ENCODE measurements around the gene VASH2.

VASH2 gene

DNA sequence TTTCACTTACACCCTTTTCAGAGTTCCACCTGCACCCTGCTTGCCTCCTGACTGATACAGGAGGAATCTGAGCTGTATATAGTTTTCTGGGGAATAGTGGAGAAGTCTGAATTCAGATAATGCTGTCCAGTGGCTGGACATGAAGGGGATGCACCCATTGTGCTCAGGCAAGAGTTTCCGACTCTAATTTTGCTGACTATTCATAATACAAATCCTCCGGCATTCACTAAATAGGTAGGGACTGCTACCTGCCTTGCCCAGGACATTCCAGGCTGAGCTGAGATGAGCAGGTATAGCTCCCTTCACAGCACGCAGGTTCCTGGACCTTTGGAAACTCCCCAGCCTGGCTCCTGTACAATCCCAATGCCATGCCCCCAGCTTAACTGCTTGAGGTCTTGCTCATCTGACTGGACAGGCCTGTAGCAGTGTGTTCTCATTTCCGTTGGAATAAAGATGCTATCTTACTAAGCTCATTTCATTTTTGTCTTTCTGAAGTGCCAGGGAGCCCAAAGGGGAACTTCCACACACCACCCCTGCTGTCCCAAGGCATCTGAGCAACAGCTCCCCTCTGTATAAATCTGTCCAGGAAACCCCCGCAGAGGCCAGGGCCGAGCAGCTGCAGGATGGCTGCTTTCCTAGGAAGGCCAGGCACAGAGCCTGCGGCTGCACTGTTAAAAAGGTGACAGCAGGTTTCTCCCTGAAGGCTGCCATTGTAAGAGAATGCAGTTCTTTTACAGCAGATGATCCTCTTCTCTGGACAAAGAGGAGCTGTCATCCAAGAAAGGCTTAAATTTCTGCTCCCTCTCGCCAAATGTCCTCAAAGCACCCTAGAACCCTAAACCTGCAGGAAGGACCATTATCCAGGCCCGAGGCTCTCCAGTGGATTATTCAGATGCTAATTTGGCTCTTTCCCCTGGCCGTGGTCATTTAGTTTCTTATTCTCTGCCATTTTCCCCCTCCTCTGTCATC, 21.7 kb upstream of the VASH2 start:
- DNase-seq: no peak

DNA sequence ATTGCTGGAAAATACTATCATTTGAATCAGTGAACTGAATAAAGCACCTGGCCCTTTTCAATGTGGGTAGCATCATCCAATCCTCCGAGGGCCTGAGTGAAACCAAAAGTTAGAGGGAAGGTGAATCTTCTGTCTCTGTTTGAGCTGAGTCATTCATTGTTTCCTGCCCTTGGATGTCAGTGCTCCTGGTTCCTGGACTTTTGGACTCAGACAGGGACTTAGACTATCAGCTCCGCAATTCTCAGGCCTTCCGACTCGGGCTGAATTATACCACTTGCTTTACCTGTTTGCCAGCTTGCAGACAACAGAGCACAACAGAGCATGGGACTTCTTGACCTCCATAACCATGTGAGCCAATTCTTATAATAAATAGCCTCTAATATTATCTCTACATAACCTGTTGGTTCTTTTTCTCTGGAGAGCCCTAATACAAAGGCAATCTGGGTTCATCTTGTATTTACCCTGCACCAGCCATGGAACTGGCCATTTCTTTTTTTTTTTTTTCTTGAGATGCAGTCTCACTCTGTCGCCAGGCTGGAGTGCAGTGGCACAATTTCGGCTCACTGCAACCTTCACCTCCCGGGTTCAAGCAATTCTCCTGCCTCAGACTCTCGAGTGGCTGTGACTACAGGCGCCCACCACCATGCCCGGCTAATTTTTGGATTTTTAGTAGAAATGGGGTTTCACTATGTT, 19.2 kb upstream of the VASH2 start:
- DNase-seq: no peak

DNA sequence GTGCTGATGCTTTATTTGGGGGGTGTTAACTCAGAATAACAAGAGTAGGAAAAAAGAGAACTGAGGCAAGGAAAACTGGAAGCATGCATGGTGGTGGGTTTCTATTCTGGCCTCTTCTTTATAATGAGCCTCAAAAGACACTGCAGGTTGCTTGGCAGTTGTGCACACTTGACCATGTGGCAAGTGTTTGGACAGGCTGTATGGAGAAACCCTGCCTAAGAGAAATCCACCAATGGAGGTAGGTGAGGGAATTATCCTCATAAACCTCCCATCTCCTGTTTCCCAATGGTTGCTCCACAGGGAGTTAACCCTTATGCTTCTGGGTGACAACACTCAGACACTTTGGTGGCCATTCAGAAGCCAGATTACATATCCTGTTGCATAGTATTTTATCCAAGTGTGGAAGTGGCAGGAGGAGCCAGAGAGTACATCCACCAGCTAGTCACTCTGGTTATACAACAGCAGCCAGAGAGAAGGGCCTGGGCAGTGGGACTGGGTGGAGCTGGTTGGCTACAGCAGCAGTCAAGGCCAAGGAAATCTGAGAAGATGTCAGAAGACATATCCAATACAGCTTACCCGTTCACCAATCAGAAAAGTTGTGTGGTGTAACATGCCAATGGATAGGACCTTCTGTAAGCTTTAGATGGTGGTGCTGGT, 16.4 kb upstream of the VASH2 start:
- no peak for DNase-seq

DNA sequence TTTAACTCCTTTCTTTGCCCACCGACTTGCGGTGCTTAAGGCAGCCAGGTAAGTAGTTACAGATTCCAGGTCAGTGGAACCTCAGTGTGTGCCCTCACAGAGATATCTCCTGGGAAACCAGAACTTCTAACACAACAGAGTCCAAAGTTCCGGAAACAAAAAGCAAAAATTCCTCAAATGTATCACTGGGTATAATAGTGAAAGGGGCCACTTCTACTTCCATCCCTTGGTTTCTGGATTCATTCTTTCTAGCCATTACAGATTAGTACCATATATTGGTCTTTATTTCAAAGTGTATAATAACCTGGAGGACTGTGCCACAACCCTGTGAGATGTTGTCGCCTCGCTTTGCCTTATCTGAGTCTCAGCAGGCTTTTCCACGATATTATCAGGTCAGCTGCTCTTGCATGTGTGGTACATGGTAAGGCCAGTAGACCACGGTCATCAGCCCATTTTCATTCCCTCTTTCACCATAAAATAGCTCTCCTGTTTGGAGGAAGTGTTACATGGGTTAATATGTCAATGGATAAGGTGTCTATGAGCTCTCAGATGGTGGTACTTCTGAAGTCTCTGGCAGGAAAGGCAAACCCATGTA, 14.9 kb upstream of the VASH2 start:
- DNase-seq: no peak

DNA sequence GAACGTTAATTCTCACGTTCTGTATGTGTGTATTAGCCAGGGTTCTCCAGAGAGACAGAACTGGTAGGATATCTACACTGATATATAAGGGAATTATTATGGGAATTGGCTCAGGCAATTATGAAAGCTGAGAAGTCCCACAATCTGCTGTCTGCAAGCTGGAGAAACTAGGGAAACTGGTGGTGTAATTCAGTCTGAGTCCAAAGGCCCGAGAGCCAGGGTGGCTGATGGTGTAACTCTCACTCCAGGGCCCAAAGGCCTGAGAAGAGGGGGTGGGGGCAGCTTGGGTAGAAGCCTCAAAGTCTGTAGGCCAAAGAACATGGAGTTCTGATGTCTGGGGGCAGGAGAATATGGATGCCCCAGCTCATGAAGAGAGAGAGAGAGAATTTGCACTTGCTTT, 13.3 kb upstream of the VASH2 start:
- DNase-seq: no peak

DNA sequence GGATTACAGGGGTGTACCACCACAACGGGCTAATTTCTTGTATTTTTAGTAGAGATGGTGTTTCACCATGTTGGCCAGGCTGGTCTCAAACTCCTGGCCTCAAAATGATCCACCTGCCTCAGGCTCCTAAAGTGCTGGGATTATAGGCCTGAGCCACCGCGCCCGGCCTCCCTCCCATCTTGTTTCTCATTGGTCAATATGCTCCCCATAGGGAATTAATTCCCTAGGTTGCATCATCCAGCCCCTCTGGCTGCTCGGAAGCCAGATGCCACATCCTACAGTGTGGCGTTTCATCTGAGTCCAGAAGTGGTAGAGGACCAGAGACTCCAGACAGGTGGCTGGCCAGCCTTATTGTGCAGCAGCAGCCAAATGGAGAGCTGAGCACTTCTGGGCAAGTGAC, 11.5 kb upstream of the VASH2 start:
- no peak for DNase-seq

DNA sequence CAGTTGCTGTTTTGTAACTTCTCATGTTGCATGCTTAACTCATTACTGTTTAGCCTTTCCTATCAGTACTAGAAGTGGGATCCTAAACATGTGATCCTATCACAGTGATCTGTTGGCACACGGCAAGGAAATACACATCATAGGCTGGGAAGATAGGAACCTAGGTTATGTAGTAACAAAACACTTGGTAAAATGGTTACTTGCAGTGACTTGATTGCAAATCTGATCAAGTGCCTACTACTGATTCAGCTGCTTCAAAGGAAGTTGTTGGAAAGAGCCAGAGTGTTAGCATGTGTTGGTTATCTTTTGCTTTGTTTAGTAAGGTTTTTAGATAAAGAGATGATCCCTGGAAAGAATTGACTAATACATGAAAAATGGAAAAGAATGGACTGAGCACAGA, 8.9 kb upstream of the VASH2 start:
- no peak for DNase-seq

DNA sequence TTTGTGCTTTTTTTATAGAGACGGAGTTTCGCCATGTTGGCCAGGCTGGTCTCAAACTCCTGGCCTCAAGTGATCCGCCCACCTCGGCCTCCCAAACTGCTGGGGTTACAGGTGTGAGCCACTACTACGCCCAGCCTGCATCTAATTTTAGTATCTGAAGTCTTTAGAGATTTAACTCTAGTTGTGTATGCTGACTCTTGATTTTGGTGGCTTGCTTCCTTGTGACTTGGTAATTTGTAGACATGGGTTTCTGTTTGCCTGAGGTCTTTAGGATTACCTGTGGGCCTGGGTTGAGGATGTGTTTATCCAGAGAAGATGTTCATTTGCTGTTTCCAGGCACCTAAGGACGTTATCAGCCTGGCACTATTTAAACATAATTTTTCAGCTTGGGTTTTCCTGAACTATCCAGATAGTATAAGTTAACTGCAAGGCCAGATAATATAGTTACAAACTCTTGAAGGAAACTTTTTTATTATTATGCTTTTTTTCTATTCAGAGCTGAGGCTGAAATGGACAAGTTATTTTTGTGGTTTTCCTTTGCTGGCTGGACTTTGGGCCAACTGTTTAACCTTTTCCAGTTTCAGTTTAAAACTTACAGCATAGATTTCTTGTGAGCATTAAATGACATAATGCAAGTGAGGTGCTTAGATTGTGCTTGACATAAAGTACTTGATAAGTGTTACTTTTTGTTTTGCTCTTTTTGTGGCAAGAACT, 7.5 kb upstream of the VASH2 start:
- no peak for DNase-seq

DNA sequence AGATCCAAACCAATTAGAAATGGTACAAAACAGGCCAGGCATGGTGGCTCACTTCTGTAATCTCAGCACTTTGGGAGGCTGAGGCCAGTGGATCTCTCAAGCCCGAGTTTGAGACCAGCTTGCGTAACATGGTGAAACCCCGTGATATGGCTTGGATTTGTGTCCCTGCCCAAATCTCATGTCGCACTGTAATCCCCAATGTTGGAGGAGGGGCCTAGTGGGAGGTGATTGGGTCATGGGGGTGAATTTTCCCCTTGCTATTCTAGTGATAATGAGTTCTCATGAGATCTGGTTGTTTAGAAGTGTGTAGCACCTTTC, 7.0 kb upstream of the VASH2 start:
- no peak for DNase-seq

DNA sequence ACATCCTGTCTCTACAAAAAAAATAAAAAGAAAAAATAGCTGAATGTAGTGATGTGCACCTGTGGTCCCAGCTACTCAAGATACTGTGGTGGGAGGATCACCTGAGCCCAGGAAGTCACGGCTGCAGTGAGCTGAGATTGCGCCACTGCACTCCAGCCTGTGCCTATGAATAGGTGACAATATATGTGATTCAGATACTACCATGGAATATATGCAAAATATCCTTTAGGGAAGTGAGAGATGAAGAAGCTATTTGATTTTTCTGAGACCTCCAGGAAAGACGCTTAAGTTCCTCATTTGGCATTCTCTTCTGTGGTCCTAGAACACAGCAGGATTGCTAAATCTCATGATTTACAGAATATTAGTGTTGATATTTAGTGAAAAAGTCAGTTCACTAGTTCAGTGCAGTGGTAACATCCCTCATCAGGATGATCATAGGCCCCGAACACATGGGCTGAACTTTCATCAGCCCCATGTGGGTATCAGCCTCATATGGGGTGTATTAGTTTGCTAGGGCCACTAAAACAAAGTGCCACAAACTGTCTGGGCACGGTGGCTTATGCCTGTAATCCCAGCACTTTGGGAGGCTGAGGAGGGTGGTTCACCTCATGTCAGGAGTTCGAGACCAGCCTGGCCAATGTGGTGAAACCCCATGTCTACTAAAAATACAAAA, 6.0 kb upstream of the VASH2 start:
- DNase-seq: no peak

DNA sequence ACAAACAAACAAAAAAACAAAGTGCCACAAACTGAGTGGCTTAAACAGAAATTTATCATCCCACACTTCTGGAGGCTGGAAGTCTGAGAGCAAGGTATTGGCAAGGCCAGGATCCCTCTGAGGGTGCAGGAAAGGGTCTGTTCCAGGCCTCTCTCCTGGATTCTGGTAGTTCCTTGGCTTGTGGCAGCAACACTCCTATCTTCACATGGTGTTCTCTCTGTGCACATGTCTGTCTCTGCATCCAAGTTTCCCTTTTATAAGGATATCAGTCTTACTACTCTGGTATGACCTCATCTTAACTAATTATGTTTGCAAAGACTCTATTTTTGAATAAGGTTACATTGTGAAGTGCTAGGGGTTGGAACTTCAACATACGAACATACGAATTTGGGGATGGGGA, 5.3 kb upstream of the VASH2 start:
- no peak for DNase-seq

DNA sequence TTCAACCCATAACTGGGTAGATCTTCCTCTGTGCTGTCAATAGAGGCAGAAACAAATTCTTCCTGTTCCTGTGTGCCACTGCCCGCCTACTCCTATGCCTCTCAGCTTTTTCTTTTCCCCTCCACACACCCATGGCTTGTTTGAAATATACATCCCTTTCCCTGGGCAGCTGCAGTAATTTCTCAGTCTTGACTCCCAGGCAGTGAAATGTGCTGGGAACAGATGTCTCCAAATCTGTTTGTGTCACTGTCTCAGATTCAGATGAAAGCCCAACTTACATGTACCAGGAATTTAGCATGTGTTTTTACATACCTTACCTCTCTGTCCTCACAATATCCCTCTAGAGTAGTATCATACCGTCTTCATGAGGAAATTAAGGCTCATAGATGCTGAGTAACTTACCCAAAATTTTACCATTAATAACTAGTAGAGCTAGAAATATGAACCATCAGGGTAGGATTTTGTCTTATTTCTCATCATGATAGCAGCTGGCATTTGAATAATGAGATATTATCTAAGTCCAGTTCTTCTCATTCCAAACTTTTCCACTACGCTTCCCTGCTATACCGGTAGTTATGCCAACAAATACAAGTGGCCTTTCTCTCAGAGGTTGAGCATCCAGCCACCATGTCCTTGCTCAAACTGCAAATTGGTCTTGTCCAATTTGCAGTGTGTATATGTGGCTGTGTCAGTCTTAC, 4.7 kb upstream of the VASH2 start:
- DNase-seq: no peak

DNA sequence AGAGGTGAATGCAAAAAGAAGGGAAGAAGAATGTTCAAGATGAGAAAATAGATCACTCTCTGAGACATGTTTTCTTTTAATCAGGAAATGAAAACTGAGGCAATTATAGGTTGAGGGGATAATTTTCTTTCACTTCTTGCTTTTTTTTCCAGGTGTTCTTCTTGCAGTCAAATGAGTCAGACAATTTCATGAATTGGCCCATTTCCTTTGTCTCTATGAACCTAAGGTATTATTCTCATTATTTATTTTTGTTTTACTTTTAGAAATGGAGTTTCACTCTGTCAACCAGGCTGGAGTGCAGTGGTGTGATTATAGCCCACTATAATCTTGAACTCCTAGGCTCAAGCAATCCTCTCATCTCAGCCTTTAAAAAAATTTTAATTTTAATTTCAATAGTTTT, 3.5 kb upstream of the VASH2 start:
- DNase-seq: no peak

DNA sequence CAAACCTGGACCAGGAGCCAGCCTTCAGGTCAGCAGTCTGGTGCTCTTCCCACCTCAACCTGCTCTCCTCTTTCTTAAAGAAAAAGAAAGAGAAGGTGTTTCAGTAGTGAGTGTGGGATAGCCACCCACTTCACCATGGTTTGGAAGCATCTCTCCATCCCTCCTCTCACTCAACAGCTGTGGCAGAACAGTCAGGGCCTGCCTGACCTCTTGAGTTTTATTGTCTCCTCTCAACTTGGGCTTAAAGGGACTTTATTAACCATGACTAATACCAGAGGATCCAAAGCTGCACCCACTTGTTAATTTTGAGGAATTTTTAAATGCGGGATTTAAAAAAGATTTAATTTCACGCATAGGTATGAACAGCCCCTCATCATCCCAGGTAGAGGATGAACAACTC, 570 bp upstream of the VASH2 start:
- DNase-seq: no peak

DNA sequence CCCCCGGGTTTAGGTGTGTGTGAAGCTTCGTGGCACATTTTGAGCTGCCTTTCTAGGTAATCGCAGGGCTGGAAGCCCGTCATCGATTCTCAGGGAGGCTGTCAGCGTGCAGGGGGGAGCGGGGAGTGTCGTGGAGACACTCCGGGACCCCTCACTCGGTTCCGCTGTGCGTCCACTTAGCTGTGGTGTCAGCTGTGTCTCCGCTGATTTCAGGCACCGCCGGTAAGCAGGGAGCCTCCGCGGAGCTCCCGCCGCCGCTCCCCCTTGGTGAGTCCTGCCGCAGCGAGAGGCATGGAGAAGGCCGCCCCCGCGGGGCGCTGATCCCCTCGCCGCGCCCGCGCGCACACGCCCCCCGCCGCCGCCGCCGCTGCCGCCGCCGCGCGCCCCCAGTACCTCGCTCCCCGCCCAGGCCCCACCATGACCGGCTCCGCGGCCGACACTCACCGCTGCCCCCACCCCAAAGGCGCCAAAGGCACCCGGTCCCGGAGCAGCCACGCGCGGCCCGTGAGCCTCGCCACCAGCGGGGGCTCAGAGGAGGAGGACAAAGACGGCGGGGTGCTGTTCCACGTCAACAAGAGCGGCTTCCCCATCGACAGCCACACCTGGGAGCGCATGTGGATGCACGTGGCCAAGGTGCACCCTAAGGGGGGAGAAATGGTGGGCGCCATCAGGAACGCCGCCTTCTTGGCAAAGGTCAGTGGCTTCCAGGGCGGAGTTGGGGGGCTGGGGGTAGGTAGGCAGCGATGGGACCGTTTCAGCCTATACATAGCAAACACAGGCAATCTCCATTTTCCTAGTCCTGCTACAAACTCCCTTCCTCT, 995 bp downstream of the VASH2 start:
- peak; percentile 50 for DNase-seq

DNA sequence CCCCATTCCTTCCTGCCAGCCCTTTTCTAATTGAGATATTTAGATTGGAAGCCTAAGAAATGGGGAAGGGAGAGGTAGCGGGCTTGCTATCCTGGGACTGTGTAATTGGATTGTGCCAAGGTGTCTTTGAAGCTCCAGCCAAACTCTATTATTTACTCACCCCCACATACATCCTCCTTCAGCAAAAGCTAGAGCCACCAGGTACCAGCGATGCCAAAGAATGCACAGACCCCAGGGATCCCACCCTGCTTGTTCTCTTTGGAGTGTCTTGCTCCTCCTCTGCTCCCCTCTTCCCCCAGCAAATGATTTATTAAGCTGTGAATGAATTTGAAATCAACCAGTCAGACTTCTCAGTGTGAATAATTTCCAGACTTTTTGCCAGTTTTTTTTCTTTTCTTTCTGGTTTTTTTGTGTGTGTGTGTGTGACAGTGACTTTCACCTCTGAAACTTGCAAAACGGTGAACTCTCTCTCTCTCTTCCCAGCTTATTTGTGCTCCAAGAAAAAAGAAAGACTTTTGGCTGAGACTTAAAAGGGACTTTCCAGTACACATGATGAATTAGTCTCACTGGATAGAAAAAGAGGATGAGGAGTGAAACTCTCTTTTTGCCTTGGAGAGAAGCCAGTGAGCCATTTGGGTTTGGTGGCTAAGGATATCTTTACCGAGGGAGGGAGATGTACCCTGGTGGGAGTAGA, 1.8 kb downstream of the VASH2 start:
- peak; percentile 35 for DNase-seq

DNA sequence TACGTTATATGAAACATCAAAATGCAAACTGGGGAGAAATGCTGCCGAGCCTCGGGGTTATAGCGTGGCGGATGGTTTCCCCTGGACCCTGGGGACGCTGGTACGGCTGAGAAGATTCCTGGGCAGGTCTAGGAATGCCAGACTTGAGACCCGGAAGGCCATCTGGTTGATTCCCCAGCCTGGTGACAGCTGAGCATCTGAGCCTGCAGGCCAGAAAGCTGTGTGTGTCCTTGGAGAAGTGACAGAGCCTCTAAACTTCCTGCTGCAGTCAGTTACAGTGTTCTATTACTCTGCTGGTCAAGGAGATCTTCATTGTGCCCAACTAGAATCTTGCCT, 2.3 kb downstream of the VASH2 start:
- DNase-seq: no peak

DNA sequence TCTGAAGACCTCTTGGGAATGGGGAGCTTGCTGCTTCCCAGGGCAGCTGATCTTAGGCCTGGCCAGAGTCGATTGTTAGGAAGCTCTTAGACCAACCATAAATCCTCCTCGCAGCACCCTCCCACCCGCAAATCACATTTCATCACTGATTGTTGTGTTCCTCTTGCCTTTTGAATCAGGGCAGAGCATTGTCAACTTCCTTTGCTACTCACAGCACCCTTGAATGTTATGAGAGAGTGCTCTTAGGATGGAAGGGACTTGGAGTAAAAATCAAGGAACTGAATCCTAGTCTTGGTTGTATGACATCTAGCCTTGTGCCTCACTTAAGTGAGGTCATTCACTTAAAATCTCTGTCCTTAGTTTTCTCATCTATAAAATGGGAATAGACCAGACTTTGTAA, 3.0 kb downstream of the VASH2 start:
- no peak for DNase-seq

DNA sequence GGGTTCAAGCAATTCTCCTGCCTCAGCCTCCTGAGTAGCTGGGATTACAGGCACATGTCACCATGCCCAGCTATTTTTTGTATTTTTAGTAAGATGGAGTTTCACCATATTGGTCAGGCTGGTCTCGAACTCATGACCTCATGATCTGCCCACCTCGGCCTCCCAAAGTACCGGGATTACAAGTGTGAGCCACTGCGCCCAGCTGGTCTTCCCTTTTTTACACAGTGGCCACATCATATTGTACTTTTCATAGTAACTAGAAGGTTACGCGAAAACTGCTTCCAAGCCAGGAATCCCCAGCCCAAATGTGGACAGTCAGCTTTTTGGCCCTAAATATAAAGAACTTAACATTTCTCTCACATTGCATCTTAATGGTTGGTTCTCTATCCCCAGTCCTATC, 4.2 kb downstream of the VASH2 start:
- no peak for DNase-seq

DNA sequence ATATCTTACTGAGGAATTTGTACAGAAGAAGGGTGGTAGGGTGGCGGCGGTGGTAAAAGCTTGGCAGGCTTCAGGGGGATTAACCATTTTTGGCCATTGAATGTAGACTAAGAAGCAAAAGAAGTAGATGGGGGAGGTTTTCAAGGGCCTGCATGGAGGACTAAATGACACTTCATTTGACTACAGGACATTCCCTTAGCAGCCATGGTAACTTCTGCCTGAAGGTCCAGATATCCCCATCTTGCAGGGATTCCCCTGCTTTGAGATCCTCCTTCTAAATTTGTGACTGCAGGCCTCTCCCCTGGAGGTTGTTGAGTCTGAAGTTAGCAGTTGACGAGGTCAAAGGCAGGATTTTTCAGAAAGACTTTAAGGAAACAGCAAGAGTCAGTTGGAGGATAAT, 4.8 kb downstream of the VASH2 start:
- no peak for DNase-seq

All from right kidney (tissue), 1 donor.